GM19043 (cell line): ENCODE data around the gene ALPL.
"Not testable (repeated sequence)": the region's sequence is repeated elsewhere in the genome, so short reads cannot be mapped to it uniquely, and the experiment has no call there.

Source experiments
- ATAC-seq: cut with Tn5 transposase; IDR thresholded peaks from one replicate; pipeline ENCODE4 v1.9.1; 2021; ENCODE audit warnings: low read depth; ENCODE audit not compliant: unreplicated experiment

ALPL gene

GRCh38 chr1:21509351-21510112 is at the start of gene ALPL:
TSS of gene ALPL (plus strand) at chr1:21509423. CDS start at chr1:21554082, 44,659 bp downstream.
- no peak for ATAC-seq

GRCh38 chr1:21465127-21465526 is 44.1 kb upstream of the ALPL start:
- not testable (repeated sequence) for ATAC-seq

GRCh38 chr1:21467946-21468345 is 41.3 kb upstream of the ALPL start:
- not testable (repeated sequence) for ATAC-seq

- ATAC-seq = no peak
Observed at GRCh38 chr1:21468599-21468998, 40.6 kb upstream of the ALPL start.

GRCh38 chr1:21469581-21469980 is 39.6 kb upstream of the ALPL start:
- no peak for ATAC-seq

GRCh38 chr1:21472861-21473260 is 36.4 kb upstream of the ALPL start:
- ATAC-seq = no peak

GRCh38 chr1:21478356-21478755 is 30.9 kb upstream of the ALPL start:
- ATAC-seq = no peak

- not testable (repeated sequence) for ATAC-seq
Observed at GRCh38 chr1:21483881-21484280, 25.3 kb upstream of the ALPL start.

GRCh38 chr1:21489146-21489545 is 20.1 kb upstream of the ALPL start:
- no peak for ATAC-seq

- ATAC-seq = no peak
Observed at GRCh38 chr1:21490774-21491487, 18.3 kb upstream of the ALPL start.

- ATAC-seq = no peak
Observed at GRCh38 chr1:21491488-21492355, 17.5 kb upstream of the ALPL start.

GRCh38 chr1:21492356-21492625 is 16.9 kb upstream of the ALPL start:
- ATAC-seq = no peak

GRCh38 chr1:21494196-21494595 is 15.0 kb upstream of the ALPL start:
- no peak for ATAC-seq

- no peak for ATAC-seq
Observed at GRCh38 chr1:21495225-21495820, 13.9 kb upstream of the ALPL start.

- ATAC-seq = no peak
Observed at GRCh38 chr1:21496063-21496462, 13.2 kb upstream of the ALPL start.

- ATAC-seq = no peak
Observed at GRCh38 chr1:21496886-21497285, 12.3 kb upstream of the ALPL start.

- ATAC-seq = no peak
Observed at GRCh38 chr1:21497466-21498061, 11.7 kb upstream of the ALPL start.

GRCh38 chr1:21499283-21499950 is 9.8 kb upstream of the ALPL start:
- no peak for ATAC-seq

- ATAC-seq = no peak
Observed at GRCh38 chr1:21503706-21504377, 5.4 kb upstream of the ALPL start.
